HepG2 (cell line): Measurements from ENCODE around the gene PRSS21. TPM values are rescaled to one million over a fixed set of nuclear protein-coding genes. Genes with fewer than 3 reads are reported as not detected.
A peak's percentile ranks its signal among the peaks of the same experiment; 100 is the strongest.

ENCODE experiments used
- ATF4 ChIP-seq, 2 experiments: fragments of 450-650 bp in 1 of 2; sonication (generic) in 1 of 2; formaldehyde crosslinking; IDR thresholded peaks; 2 replicates each; pipeline versions ENCODE4 v1.5.0 to v1.8.0; 2020 to 2022; ENCODE audit warnings: mild to moderate bottlenecking in 1 of 2, missing genetic modification reagents in 1 of 2
- CHCHD3 ChIP-seq: sonication (generic); formaldehyde crosslinking; IDR thresholded peaks from 2 replicates; pipeline ENCODE4 v1.8.0; 2022; ENCODE audit warnings: mild to moderate bottlenecking, missing genetic modification reagents, moderate library complexity
- ERF ChIP-seq: IDR thresholded peaks from 2 replicates; pipeline ENCODE4 v1.6.1; 2018; ENCODE audit warnings: missing biosample characterization, missing genetic modification reagents
- JUND ChIP-seq: sonication (generic); formaldehyde crosslinking; IDR thresholded peaks from 2 replicates; pipeline ENCODE4 v1.8.0; 2022; ENCODE audit warnings: mild to moderate bottlenecking, missing genetic modification reagents
- PHB2 ChIP-seq: fragments of 450-650 bp; IDR thresholded peaks from 2 replicates; pipeline ENCODE4 v1.6.1; 2018; ENCODE audit not compliant: partially characterized antibody
- PLSCR1 ChIP-seq: sonication (generic); formaldehyde crosslinking; IDR thresholded peaks from 2 replicates; pipeline ENCODE4 v1.5.0; 2020; ENCODE audit warnings: missing genetic modification reagents, mild to moderate bottlenecking, borderline replicate concordance
- SNAPC2 ChIP-seq: sonication (generic); formaldehyde crosslinking; IDR thresholded peaks from 2 replicates; pipeline ENCODE4 v1.8.1; 2022; ENCODE audit warnings: mild to moderate bottlenecking, missing genetic modification reagents
- SUZ12 ChIP-seq: fragments of 150-350 bp; IDR thresholded peaks from 2 replicates; pipeline ENCODE4 v1.6.1; 2014; ENCODE audit warnings: low read depth, low read length
- TCF12 ChIP-seq, 2 experiments: fragments of 450-650 bp in 1 of 2; sonication (generic) in 1 of 2; formaldehyde crosslinking in 1 of 2; IDR thresholded peaks; 2 replicates each; pipeline versions ENCODE4 v1.6.1 to v1.8.0; 2017 to 2022; ENCODE audit warnings: antibody characterized with exemption in 1 of 2, mild to moderate bottlenecking in 1 of 2, missing genetic modification reagents in 1 of 2, moderate library complexity in 1 of 2
- TFE3 ChIP-seq: IDR thresholded peaks from 2 replicates; pipeline ENCODE4 v1.6.1; 2016
- ZNF143 ChIP-seq: sonication (generic); formaldehyde crosslinking; IDR thresholded peaks from 2 replicates; pipeline ENCODE4 v1.4.0; 2020; ENCODE audit warnings: missing genetic modification reagents
- ZNF318 ChIP-seq: sonication (generic); formaldehyde crosslinking; IDR thresholded peaks from 2 replicates; pipeline ENCODE4 v1.4.0; 2020; ENCODE audit warnings: mild to moderate bottlenecking, missing genetic modification reagents
- ZNF629 ChIP-seq: sonication (generic); formaldehyde crosslinking; conservative IDR thresholded peaks from 2 replicates; pipeline ENCODE4 v1.5.0; 2020; ENCODE audit warnings: missing genetic modification reagents
- polyA plus RNA-seq, 8 experiments: library from polyadenylated mRNA; depleted of rRNA in 3 of 8; stranded (reverse) in 7 of 8; unstranded in 1 of 8; fragments of >200 nt; fragmentation: Illumina TruSeq in 4 of 8; extraction: Trizol in 4 of 8; gene quantifications; 2 replicates each; pipeline versions ENCODE4 v1.2.1 to v1.2.3, GENCODE V29; 2011 to 2016; ENCODE audit warnings: low read depth in 4 of 8, missing spikeins in 1 of 8, mixed read lengths in 1 of 8; ENCODE audit not compliant: insufficient read depth in 1 of 8
- total RNA-seq, 5 experiments: library from RNA; depleted of rRNA; stranded (reverse); fragments of >200 nt; fragmentation: Illumina TruSeq; extraction: Trizol; gene quantifications; 2 replicates each; pipeline ENCODE4 v1.2.3, GENCODE V29; 2016; ENCODE audit warnings: low read depth in 1 of 5
- TF ChIP-seq, protein P1 (sequence below): IDR thresholded peaks from 2 replicates; pipeline ENCODE4 v1.6.1; 2012; ENCODE audit warnings: low read depth, low read length, improper control_type of control experiment

Gene PRSS21
- total and polyA plus RNA-seq, 2 of the 13 experiments (the other 11 are each of a cell fraction or from before 2014, with no cell fraction given), result not detected

- TF ChIP-seq ZNF629 (CRISPR knock-in tag) (no peak), PHB2 (no peak), JUND (CRISPR knock-in tag) (no peak), TCF12 (IDR thresholded peaks at IDR 0.05) (no peak), TCF12 (CRISPR knock-in tag; IDR thresholded peaks at IDR 0.05) (no peak), PLSCR1 (CRISPR knock-in tag) (no peak), ZNF318 (CRISPR knock-in tag) (no peak), SNAPC2 (CRISPR knock-in tag) (peak; percentile 76; the same call in 1 of the 2 replicates), ATF4 (CRISPR knock-in tag; IDR thresholded peaks at IDR 0.05) (no peak), ERF (peak; percentile 53; the same call in 1 of the 2 replicates), ZNF143 (CRISPR knock-in tag) (peak; percentile 88), TFE3 (CRISPR knock-in tag) (no peak; the same call in 1 of the 2 replicates), SUZ12 (peak; percentile 49; the same call in 1 of the 2 replicates), CHCHD3 (CRISPR knock-in tag) (no peak)
- TF ChIP-seq, protein P1, sequence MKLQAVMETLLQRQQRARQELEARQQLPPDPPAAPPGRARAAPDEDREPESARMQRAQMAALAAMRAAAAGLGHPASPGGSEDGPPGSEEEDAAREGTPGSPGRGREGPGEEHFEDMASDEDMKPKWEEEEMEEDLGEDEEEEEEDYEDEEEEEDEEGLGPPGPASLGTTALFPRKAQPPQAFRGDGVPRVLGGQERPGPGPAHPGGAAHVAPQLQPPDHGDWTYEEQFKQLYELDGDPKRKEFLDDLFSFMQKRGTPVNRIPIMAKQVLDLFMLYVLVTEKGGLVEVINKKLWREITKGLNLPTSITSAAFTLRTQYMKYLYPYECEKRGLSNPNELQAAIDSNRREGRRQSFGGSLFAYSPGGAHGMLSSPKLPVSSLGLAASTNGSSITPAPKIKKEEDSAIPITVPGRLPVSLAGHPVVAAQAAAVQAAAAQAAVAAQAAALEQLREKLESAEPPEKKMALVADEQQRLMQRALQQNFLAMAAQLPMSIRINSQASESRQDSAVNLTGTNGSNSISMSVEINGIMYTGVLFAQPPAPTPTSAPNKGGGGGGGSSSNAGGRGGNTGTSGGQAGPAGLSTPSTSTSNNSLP, result no peak
Observed at GRCh38 chr16:2777231-2777902, 39.7 kb upstream of the PRSS21 start, which contains the start of gene ELOB (continued).
